GM19452 (cell line): ENCODE measurements around the gene UBE3B.

ENCODE experiments used
- ATAC-seq: cut with Tn5 transposase; IDR thresholded peaks from one replicate; pipeline ENCODE4 v1.9.1; 2021; ENCODE audit not compliant: unreplicated experiment

UBE3B gene

GRCh38 chr12:109525279-109525585 is 47.8 kb downstream of the UBE3B start:
- no peak for ATAC-seq

- no peak for ATAC-seq
Measured at GRCh38 chr12:109527489-109528123, 50.2 kb downstream of the UBE3B start.

GRCh38 chr12:109529691-109530640 is 52.5 kb downstream of the UBE3B start:
- ATAC-seq, result no peak

GRCh38 chr12:109531411-109531810 is 54.0 kb downstream of the UBE3B start:
- no peak for ATAC-seq

GRCh38 chr12:109532721-109533486 is 55.5 kb downstream of the UBE3B start:
- ATAC-seq, result no peak

GRCh38 chr12:109533487-109533740 is 56.0 kb downstream of the UBE3B start:
- no peak for ATAC-seq

- no peak for ATAC-seq
Measured at GRCh38 chr12:109534456-109534855, 57.0 kb downstream of the UBE3B start.

GRCh38 chr12:109535231-109535862 is 57.9 kb downstream of the UBE3B start:
- ATAC-seq, result no peak

- ATAC-seq, result no peak
Measured at GRCh38 chr12:109535863-109536250, 58.4 kb downstream of the UBE3B start.

- ATAC-seq, result no peak
Measured at GRCh38 chr12:109537136-109537535, 59.7 kb downstream of the UBE3B start.

- ATAC-seq, result no peak
Measured at GRCh38 chr12:109538191-109538863, 60.9 kb downstream of the UBE3B start.

GRCh38 chr12:109539508-109539907 is 62.1 kb downstream of the UBE3B start:
- no peak for ATAC-seq

GRCh38 chr12:109540526-109541412 is 63.3 kb downstream of the UBE3B start:
- ATAC-seq, result no peak

- no peak for ATAC-seq
Measured at GRCh38 chr12:109541413-109541726, 63.9 kb downstream of the UBE3B start.

- no peak for ATAC-seq
Measured at GRCh38 chr12:109542014-109542413, 64.6 kb downstream of the UBE3B start.

GRCh38 chr12:109542876-109543275 is 65.4 kb downstream of the UBE3B start:
- ATAC-seq, result no peak

GRCh38 chr12:109544955-109545531 is 67.6 kb downstream of the UBE3B start:
- no peak for ATAC-seq

GRCh38 chr12:109545826-109546225 is 68.4 kb downstream of the UBE3B start:
- ATAC-seq, result no peak

GRCh38 chr12:109547286-109547685 is 69.9 kb downstream of the UBE3B start:
- no peak for ATAC-seq

GRCh38 chr12:109548258-109548657 is 70.8 kb downstream of the UBE3B start:
- no peak for ATAC-seq
